SU-DHL-6 (cell line): Measurements from ENCODE around the gene TRMT44.

Experiments
- H2AFZ ChIP-seq: fragments of 200-600 bp; sonication (generic); 2 replicates; pipeline ENCODE4 v1.6.1; 2014; ENCODE audit warnings: low read depth, mild to moderate bottlenecking, moderate library complexity, mixed read lengths, antibody characterized with exemption, low read length; ENCODE audit not compliant: severe bottlenecking
- H3F3A ChIP-seq: fragments of 200-600 bp; shearing (Covaris generic); 2 replicates; pipeline ENCODE4 v1.6.0; 2016; ENCODE audit warnings: antibody characterized with exemption, mild to moderate bottlenecking; ENCODE audit not compliant: insufficient read depth
- H3K27ac ChIP-seq: fragments of 200-600 bp; sonication (generic); 2 replicates; pipeline ENCODE4 v1.5.1; 2016; ENCODE audit warnings: low read depth, mild to moderate bottlenecking, low read length, moderate library complexity, mixed read lengths
- H3K27me3 ChIP-seq: fragments of 200-600 bp; sonication (generic), shearing (Covaris generic); 2 replicates; pipeline ENCODE4 v1.6.0; 2014; ENCODE audit warnings: mild to moderate bottlenecking, low read length
- H3K36me3 ChIP-seq: fragments of 200-600 bp; sonication (generic); 2 replicates; pipeline ENCODE4 v1.6.1; 2014; ENCODE audit warnings: mild to moderate bottlenecking, low read length, mixed read lengths
- H3K4me2 ChIP-seq: fragments of 300-600, 200-600 bp; shearing (Covaris generic), sonication (generic); 2 replicates; pipeline ENCODE4 v1.6.0; 2014; ENCODE audit warnings: low read length, low read depth, mild to moderate bottlenecking; ENCODE audit not compliant: poor library complexity, severe bottlenecking
- H3K4me3 ChIP-seq: fragments of 200-600 bp; sonication (generic); 2 replicates; pipeline ENCODE4 v1.5.1; 2014; ENCODE audit warnings: antibody characterized with exemption, low read length, mild to moderate bottlenecking, mixed read lengths; ENCODE audit not compliant: insufficient read depth, poor library complexity, severe bottlenecking
- H3K79me2 ChIP-seq: fragments of 200-600 bp; sonication (generic); 2 replicates; pipeline ENCODE4 v1.6.1; 2014; ENCODE audit warnings: mild to moderate bottlenecking, low read length, moderate library complexity; ENCODE audit not compliant: insufficient read depth
- H3K9ac ChIP-seq: fragments of 200-600 bp; sonication (generic); 2 replicates; pipeline ENCODE4 v1.7.0; 2014; ENCODE audit warnings: mild to moderate bottlenecking, low read length
- H3K9me2 ChIP-seq: fragments of 200-600 bp; sonication (generic); replicated peaks from 2 replicates; pipeline ENCODE4 v1.6.1; 2014; ENCODE audit warnings: low read length; ENCODE audit not compliant: insufficient read depth
- H3K9me3 ChIP-seq: fragments of 200-600 bp; sonication (generic); 2 replicates; pipeline ENCODE4 v1.6.1; 2014; ENCODE audit warnings: low read length, mixed read lengths; ENCODE audit not compliant: insufficient read depth
- H4K20me1 ChIP-seq: fragments of 200-600 bp; sonication (generic); 2 replicates; pipeline ENCODE4 v1.6.1; 2014; ENCODE audit warnings: low read depth, mild to moderate bottlenecking, antibody characterized with exemption, low read length, moderate library complexity, mixed read lengths
- CTCF ChIP-seq: fragments of 200-600 bp; sonication (generic); IDR thresholded peaks from one replicate; pipeline ENCODE4 v1.5.1; 2017; ENCODE audit warnings: antibody characterized with exemption, mild to moderate bottlenecking, low read length, moderate library complexity; ENCODE audit not compliant: insufficient read depth, poor library complexity, severe bottlenecking
- EZH2phosphoT487 ChIP-seq: fragments of 200-600 bp; sonication (generic), shearing (Covaris generic); conservative IDR thresholded peaks from 2 replicates; pipeline ENCODE4 v1.6.1; 2018; ENCODE audit warnings: mild to moderate bottlenecking, antibody characterized with exemption, low read length, moderate library complexity, mixed read lengths

TRMT44 gene

GRCh38 chr4:8428288-8429097 lies 12.1 kb upstream of the TRMT44 start:
- Histone ChIP-seq H2AFZ (peak overlapping the region; percentile 29), H4K20me1 (no peaks in the 10 kb centered on the region), H3K9ac (peak overlapping the region; percentile 68), H3K79me2 (no peaks in the 10 kb centered on the region), H3K4me3 (peak overlapping the region; percentile 57), H3K27me3 (no peaks in the 10 kb centered on the region), H3K36me3 (no peaks in the 10 kb centered on the region), H3K9me3 (no peaks in the 10 kb centered on the region), H3F3A (no peaks in the 10 kb centered on the region), H3K4me2 (peak overlapping the region; percentile 70), H3K27ac (no peak overlapping the region), H3K9me2 (no peaks in the 10 kb centered on the region)
- TF ChIP-seq CTCF (peak; percentile 10), EZH2phosphoT487 (no peak)

- no peaks in the 10 kb centered on the region for H3K36me3 ChIP-seq
- H2AFZ ChIP-seq = no peak overlapping the region
- no peak overlapping the region for H3K27ac ChIP-seq
- H3K27me3 ChIP-seq = no peaks in the 10 kb centered on the region
- TF ChIP-seq CTCF (no peak), EZH2phosphoT487 (no peak)
- no peaks in the 10 kb centered on the region for H4K20me1 ChIP-seq
- no peak overlapping the region for H3K4me3 ChIP-seq
- H3F3A ChIP-seq = no peaks in the 10 kb centered on the region
- H3K9me2 ChIP-seq = no peaks in the 10 kb centered on the region
- H3K4me2 ChIP-seq = no peak overlapping the region
- H3K9me3 ChIP-seq = no peaks in the 10 kb centered on the region
- H3K9ac ChIP-seq = no peak overlapping the region
- H3K79me2 ChIP-seq = peaks cover 15% of the 10 kb centered on the region; the same call in 1 of the 2 replicates
Observed at GRCh38 chr4:8431553-8431952, 9.0 kb upstream of the TRMT44 start.

GRCh38 chr4:8433136-8433535 lies 7.4 kb upstream of the TRMT44 start:
- no peaks in the 10 kb centered on the region for H3F3A ChIP-seq
- no peak overlapping the region for H2AFZ ChIP-seq
- H3K4me2 ChIP-seq = no peak overlapping the region
- TF ChIP-seq EZH2phosphoT487 (no peak), CTCF (no peak)
- H3K27ac ChIP-seq = no peak overlapping the region
- H3K4me3 ChIP-seq = no peak overlapping the region
- H3K27me3 ChIP-seq = no peaks in the 10 kb centered on the region
- H3K9me2 ChIP-seq = no peaks in the 10 kb centered on the region
- no peaks in the 10 kb centered on the region for H3K9me3 ChIP-seq
- no peak overlapping the region for H3K9ac ChIP-seq
- no peaks in the 10 kb centered on the region for H4K20me1 ChIP-seq
- peaks cover 27% of the 10 kb centered on the region for H3K79me2 ChIP-seq
- H3K36me3 ChIP-seq = no peaks in the 10 kb centered on the region
